HK-2 (cell line): ENCODE results near the gene WDR81.
"Not testable (repeated sequence)": the region's sequence is repeated elsewhere in the genome, so short reads cannot be mapped to it uniquely, and the experiment has no call there.

Source experiments
- DNase-seq: peaks from one replicate; pipeline ENCODE4 v3.0.0-alpha.2; 2018; ENCODE audit not compliant: unreplicated experiment

Gene WDR81

DNA sequence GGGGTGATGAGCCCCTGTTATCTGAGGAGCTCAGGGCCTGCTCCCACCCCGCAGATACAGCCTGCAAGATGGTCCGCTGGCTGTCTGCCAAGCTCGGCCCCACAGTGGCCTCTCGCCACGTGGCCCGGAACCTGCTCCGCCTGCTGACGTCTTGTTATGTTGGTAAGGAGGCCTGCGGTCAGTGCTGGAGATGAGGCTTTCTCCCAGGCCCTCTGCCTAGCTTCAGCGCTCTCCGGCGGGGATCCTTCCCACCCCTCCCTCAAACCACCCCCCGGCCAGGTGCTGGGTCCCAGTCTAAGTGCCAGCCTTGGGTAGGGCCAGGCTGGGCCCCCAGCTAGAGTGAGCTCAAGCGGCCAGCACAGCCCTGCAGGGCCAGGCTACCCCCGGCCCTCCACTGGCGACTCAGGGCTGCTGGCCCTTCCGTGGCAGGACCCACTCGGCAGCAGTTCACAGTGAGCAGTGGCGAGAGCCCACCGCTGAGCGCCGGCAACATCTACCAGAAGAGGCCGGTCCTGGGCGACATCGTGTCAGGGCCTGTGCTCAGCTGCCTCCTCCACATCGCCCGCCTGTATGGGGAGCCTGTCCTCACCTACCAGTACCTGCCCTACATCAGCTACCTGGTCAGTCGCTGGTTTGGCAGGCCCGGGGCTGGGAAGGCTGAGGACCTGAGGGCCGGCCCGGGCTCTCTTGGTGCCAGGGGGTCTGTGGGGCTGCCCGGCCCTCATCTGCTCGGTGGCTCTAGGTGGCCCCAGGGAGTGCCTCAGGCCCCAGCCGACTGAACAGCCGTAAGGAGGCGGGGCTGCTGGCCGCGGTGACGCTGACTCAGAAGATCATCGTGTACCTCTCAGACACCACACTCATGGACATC, 6.1 kb downstream of the WDR81 start:
- DNase-seq: peak; percentile 93

GRCh38 chr17:1731194-1731506, 6.6 kb downstream of the WDR81 start:
- no peak for DNase-seq

DNA sequence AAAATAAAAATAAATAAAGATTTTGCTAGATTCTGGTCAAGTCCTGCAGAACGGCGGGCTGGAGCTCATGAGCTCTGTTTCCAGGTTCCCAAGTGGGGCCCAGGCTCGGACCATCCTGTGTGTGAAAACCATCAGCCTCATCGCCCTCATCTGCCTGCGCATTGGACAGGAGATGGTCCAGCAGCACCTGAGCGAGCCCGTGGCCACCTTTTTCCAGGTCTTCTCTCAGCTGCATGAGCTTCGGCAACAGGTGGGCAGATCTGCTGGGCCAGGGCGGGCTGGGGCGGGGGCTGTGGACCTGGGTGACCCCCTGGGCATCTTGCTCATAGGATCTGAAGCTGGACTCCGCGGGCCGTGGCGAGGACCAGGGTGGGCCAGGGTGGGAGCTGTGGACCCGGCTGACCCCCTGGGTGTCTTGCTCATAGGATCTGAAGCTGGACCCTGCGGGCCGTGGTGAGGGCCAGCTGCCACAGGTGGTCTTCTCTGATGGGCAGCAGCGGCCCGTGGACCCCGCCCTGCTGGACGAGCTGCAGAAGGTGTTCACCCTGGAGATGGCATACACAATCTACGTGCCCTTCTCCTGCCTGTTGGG, 7.8 kb downstream of the WDR81 start:
- no peak for DNase-seq

GRCh38 chr17:1732833-1733321, 8.4 kb downstream of the WDR81 start:
- no peak for DNase-seq

- no peak for DNase-seq
Measured at GRCh38 chr17:1733759-1734158, 9.3 kb downstream of the WDR81 start.

GRCh38 chr17:1735418-1735817, 10.9 kb downstream of the WDR81 start:
- no peak for DNase-seq

DNA sequence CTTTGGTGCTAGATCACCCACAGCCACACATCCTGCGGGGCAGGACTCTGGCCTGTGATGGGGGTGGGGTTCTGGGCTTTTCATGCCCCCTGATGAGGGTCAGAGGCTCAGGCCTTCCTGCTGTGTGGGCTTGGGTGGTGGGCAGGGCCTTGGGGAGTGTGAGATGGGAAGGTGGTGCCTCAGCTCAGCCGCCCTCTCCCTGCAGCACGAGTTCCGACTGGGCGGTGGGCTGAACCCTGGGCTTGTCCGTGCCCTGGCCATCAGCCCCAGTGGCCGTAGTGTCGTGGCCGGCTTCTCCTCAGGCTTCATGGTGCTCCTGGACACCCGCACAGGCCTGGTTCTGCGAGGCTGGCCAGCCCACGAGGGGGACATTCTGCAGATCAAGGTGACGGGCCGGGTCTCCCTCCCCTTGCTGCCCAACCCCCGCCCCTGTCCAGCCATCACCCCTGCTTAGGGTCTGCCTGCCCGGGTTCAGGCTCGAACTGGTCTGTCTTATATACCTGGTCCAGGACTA, 11.4 kb downstream of the WDR81 start:
- no peak for DNase-seq

GRCh38 chr17:1736348-1737281, 12.1 kb downstream of the WDR81 start:
- peak; percentile 84 for DNase-seq

DNA sequence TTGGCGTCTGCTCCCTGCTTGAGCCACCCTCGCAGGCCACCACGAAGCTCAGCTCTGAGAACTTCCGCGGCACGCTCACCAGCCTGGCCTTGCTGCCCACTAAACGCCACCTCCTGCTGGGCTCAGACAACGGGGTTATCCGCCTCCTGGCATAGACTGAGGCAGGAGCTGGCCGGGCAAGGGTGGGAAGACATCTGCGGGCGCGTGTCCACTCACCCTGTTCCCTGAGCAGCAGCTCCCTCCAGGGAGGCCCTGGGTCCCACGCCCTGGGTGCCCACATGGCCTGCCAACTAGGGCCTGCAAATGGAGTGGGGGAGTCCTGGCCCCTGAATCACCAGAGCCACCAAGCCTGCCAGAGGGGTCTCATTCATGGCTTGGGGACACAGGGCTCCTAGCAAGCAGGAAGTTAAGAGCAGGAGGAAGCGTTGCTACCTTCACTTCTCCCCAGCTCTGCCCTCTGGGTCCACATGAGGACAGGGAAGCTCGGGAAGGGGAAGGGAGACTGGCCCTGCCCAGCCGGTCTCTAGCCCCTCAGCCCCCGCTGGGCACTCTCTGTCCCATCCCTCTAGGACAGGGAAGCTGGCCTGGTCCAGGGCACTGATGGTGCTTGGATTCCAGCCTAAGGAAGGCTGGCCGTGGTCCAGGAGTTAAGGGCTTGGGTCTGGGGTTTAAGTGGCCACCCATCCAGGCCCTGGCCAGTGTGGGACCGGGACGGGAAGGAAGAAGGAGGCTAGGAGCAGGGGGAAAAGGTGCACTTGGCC, 13.2 kb downstream of the WDR81 start:
- no peak for DNase-seq

DNA sequence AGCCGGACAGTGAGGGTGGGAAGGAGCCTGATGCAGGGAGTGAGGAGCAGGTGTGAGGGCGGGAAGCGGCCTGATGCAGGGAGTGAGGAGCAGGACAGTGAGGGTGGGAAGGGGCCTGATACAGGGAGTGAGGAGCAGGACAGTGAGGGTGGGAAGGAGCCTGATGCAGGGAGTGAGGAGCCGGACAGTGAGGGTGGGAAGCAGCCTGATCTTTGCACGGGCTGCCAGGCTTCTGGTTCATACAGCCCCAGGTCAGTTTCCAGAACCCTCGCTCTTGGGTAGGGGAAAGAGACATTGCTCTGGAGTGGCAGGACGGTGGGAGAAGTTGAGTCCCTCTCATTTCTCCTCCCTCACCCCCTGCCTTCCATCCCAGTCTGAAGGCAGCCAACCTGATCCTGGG, 17.4 kb downstream of the WDR81 start:
- not testable (repeated sequence) for DNase-seq

DNA sequence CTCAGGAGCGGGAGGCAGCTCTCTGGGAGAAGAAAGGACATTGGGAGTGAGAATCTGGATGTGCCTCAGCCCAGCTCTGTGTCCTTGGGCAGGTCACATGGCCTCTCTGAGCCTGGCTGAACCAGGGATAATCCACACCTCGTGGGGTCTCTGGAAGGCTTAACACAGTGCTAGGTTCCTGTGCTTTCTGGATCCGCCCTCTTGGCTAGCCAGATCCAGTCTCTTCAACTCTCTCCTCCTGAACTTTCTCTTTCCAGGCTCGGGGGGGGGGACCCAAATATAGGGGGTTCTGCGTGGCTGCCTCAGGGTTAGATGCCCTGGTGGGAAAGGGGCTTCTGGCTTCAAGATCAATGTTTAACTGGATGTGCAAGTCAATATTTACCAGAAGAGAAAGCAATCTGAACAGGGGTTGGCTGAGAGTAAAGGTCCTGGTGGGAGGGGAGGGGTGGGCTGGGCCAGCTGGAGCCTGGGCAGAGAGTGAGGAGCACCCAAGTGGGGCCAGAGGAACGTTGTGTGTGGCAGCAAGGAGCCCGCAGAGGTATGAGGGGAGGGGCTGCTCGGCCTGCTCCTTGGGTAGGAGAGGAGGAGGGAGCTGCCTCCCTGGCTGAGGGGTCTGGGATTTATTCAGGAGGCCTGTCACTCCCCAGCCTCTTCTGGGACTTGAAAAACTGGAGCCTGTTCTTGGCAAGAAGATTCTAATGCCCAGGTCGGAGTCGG, 18.0 kb downstream of the WDR81 start, which contains the start of gene SERPINF2:
Gene SERPINF2, plus strand, starts transcription at position 501 of the 717 bp plus-strand sequence. CDS start 2,125 bp downstream, outside the sequence.
- peak; percentile 24 for DNase-seq

- DNase-seq: no peak
Measured at GRCh38 chr17:1743088-1743439, 18.6 kb downstream of the WDR81 start.

GRCh38 chr17:1744551-1745512, 20.3 kb downstream of the WDR81 start:
- no peak for DNase-seq

GRCh38 chr17:1745513-1746020, 21.1 kb downstream of the WDR81 start:
- DNase-seq: no peak

DNA sequence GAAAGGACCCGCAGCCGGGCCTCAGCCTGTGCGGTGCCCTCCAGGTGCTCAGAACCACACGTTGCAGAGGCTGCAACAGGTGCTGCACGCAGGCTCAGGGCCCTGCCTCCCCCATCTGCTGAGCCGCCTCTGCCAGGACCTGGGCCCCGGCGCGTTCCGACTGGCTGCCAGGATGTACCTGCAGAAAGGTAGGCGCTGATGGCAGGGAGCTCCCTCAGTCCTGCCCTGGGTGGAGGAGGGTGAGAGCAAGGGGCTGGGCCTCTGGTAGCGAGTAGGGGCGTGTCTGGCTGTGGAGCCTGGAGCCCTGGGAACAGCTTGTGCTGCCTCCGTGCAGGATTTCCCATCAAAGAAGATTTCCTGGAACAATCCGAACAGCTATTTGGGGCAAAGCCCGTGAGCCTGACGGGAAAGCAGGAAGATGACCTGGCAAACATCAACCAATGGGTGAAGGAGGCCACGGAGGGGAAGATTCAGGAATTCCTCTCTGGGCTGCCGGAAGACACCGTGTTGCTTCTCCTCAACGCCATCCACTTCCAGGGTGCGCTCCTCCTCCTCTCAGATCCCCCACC, 22.6 kb downstream of the WDR81 start:
- DNase-seq: no peak

GRCh38 chr17:1750628-1751027, 26.1 kb downstream of the WDR81 start:
- no peak for DNase-seq

DNA sequence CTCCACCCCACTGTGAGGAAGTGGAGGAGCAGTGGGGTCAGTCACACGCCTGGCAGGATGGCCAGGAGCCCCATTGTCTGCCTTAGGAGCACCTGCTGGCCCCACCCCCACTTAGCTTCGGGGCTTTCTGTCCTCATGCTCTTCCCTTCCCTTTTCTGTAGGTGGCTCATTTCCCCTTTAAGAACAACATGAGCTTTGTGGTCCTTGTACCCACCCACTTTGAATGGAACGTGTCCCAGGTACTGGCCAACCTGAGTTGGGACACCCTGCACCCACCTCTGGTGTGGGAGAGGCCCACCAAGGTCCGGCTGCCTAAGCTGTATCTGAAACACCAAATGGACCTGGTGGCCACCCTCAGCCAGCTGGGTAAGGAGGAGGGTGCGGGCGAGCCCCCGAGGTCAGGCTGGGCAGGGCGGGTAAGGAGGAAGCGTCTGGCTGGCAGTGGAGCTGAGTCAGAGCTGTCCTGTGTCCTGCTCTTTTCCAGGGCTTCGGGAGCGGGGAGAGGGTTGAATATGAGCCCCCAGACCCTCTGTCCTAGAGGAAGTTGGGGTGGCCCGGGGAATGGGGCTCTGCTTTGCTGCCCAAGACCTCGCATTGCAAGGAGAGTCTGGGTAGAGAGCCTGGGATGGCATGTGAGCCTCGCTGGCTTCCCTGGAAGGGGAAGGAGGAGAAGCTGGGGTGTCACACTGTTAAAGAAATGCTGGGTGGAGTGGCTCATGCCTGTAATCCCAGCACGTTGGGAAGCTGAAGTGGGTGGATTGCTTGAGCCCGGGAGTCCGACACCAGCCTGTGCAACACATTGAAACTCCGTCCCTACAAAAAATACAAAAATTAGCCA, 28.1 kb downstream of the WDR81 start:
- DNase-seq: no peak
